GM18505 (cell line): ENCODE data around the gene SLC12A8.

Experiments
- ATAC-seq: cut with Tn5 transposase; IDR thresholded peaks from one replicate; pipeline ENCODE4 v1.9.1; 2021; ENCODE audit not compliant: unreplicated experiment
- POLR2A ChIP-seq: IDR thresholded peaks from 4 replicates; pipeline ENCODE4 v1.6.1; 2011; ENCODE audit warnings: borderline replicate concordance; ENCODE audit not compliant: insufficient read depth, insufficient read length; ENCODE audit errors: extremely low read depth

The SLC12A8 gene

GRCh38 chr3:125142940-125143339 lies 69.6 kb downstream of the SLC12A8 start:
- TF ChIP-seq POLR2A, result no peak
- ATAC-seq, result no peak

DNA sequence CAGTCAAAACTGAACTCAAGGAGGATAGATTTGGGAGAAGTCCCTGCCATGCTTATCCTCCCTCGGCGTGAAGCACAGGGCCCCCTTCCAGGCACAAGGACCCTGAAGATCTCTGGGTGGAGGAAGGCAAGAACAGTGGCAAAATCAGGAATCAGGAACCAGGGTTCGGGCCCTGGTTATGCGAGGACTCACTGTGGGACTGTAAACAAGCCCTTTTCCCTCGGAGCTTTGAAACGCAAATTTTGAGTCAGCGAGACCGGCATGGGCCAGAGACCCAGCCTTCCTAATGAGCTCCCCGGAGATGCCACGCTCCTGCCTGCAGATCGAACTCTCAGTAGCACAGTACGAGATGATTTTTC lies 70.1 kb downstream of the SLC12A8 start:
- no peak for ATAC-seq
- TF ChIP-seq POLR2A, result peak; percentile 36

DNA sequence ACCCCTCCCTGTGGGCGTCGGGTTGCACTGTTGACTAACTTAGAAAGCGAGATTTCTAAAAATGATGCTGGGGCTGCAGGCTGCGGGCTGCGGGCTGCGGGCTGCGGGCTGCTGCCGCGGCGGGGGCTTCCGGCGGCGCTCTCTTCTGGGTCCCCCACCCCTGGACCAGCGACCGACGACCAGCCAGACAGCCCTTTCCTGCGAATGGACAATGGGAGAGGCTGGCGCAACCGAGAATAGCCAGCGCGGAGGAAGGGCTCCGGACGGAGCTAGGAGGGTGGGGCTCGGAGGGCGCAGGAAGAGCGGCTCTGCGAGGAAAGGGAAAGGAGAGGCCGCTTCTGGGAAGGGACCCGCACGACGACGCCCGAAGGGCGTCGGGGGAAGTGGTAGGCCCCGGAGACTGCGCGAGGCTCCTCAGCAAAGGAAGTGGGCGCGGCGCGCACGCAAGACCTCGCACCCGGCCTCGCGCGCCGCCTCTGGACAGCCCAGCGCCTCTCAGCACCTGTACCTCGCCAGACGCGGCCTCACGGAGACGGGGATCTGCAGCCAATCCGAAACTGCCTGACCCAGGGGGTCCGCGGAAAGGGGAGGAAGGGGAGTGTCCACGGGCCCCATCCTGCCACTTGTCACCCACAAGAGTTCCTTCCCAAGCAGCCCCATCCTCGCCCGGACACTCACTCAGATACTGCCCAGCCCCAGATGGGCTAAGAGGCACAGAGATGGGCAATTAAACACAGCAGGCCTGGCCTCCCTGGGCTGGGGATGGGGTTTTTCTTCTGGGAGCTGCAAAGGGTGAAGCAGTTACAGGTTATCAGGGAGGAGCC lies 70.7 kb downstream of the SLC12A8 start:
- TF ChIP-seq POLR2A, result peak; percentile 66
- peak; percentile 60 for ATAC-seq

GRCh38 chr3:125140818-125141595 lies 71.5 kb downstream of the SLC12A8 start:
- no peak for TF ChIP-seq POLR2A
- ATAC-seq, result peak; percentile 2

- ATAC-seq, result no peak
- no peak for TF ChIP-seq POLR2A
Observed at GRCh38 chr3:125140011-125140817, 72.3 kb downstream of the SLC12A8 start.

DNA sequence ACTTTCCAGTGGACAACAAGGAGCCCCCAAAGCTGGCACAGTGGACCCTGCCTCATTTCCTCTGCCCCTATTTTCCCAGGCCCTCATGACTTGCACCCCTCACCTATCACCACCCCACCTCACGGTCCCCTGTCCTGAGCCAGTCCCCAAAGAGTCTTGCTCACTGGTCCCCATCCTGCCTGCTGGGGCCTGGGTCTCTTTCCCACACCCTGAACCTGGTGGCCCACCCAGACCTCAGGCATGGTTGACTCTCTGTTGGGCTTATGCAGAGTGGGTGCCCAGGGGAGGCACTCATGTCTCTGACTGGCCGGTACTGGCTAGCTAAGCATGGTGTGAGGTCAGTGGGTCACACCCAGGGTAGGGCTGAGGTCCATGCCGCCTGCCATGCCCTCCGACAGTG lies 73.2 kb downstream of the SLC12A8 start:
- ATAC-seq, result no peak
- TF ChIP-seq POLR2A, result no peak

GRCh38 chr3:125137358-125138033 lies 75.1 kb downstream of the SLC12A8 start:
- no peak for TF ChIP-seq POLR2A
- ATAC-seq, result no peak

DNA sequence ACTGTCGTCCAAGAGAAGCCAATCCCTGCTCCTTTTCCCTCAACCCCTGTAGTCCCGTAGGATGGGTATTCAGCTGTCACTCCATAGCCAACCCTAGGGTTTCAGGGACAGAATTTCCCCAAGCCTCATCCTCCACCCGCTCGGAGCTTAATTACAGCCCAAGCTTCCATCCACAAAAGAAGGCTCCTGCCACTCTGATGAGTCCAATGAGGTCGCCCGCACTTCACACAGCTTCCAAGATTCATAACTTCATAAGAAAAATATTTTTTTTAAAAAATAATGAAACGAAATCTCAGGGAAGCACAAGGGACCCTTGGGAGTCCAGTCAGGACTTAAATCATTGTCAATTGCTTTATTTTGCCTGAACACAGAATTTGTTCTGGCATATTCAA lies 75.6 kb downstream of the SLC12A8 start:
- no peak for TF ChIP-seq POLR2A
- ATAC-seq, result no peak

GRCh38 chr3:125136515-125136914 lies 76.0 kb downstream of the SLC12A8 start:
- no peak for TF ChIP-seq POLR2A

DNA sequence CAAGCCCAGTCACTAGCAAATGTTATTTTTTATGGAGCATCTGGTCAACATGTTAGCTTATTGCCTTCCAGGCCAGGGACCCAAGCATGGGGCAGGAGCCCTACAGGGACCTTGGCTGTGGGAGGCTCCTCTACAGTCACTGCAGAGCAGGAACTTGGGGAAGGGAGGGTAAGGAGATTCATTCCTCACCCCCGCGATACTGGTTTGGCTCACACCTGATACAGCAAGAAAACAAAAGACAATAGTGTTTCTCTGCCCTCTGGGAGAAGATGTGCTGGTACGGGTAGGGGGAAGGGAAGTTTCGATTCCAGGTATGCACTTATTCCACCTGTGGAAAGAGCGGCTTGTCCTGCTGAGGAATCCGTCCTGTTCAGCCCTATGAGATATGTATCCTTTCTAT lies 77.6 kb downstream of the SLC12A8 start:
- no peak for ATAC-seq

More at GRCh38 chr3:125136515-125136914, 76.0 kb downstream of the SLC12A8 start:
- ATAC-seq, result no peak

GRCh38 chr3:125132815-125133214 lies 79.7 kb downstream of the SLC12A8 start:
- ATAC-seq, result no peak
- TF ChIP-seq POLR2A, result no peak

More for the DNA sequence above, 77.6 kb downstream of the SLC12A8 start:
- TF ChIP-seq POLR2A, result no peak

GRCh38 chr3:125129512-125129997 lies 83.0 kb downstream of the SLC12A8 start:
- ATAC-seq, result no peak
- TF ChIP-seq POLR2A, result no peak

DNA sequence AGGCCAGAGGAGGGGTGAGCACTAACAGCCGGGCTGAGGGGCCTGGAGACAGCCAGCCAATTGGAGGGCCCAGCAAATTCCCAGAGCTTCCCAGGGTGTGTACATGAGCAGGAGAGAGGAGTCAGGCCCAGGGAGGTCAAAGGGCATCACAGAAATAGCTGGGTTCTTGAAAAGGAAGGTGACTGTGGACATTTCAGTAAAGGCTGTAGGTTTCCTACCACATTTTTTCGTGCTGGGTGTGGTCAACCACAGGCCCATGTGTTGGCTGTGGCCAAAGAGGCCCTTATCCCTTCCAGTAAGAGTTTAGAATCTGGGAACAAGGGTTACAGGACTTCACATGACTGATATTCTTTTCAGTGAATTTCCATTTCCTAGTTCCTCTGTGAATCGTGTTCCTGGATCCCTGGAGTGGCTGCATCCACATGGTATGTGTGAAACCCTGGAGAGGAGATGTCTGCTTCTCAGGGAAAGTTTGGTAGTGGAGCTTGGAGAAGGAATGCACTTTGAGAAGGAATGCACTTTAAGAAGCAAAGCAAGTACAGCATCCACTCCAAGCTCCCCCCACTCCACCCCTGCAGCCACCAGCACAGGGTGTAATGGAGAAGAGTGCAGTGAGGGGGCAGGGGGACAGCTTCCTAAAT lies 83.6 kb downstream of the SLC12A8 start:
- no peak for TF ChIP-seq POLR2A
- ATAC-seq, result no peak

DNA sequence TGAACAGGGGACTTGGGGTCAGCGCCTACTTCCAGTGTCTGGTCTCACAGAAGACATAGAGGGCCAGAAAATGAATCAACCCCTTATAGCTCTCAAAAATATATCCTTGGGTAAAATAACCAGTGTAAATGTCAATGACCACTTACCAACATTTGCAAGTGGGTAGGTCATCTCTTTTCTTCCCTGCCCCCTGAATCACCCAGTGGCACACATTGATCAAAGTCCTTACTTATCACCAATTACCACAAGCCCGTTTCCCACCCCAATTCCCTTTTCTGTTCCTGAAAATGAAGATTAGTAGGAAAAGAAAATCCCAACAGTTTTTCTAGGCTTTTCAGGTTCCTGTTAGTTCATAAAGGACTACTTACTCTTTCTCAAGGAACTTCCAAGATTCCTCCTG lies 86.2 kb downstream of the SLC12A8 start:
- TF ChIP-seq POLR2A, result no peak

More for the DNA sequence above, 86.2 kb downstream of the SLC12A8 start:
- no peak for ATAC-seq
